HFFc6 (cell line): ENCODE results near the gene EGLN1. TPM values are rescaled to one million over a fixed set of nuclear protein-coding genes. Genes with fewer than 3 reads are reported as not detected.

Experiments
- DNase-seq: peaks from one replicate; pipeline ENCODE4 v3.0.0-alpha.2; 2018
- H3K27ac Mint-ChIP-seq: 2 replicates; pipeline ENCODE4 v1.8.0; 2020; ENCODE audit warnings: mild to moderate bottlenecking, mixed read lengths
- H3K27me3 Mint-ChIP-seq: 2 replicates; pipeline ENCODE4 v1.8.0; 2021; ENCODE audit warnings: mild to moderate bottlenecking, moderate library complexity, mixed read lengths; ENCODE audit not compliant: insufficient read depth
- H3K36me3 Mint-ChIP-seq: 2 replicates; pipeline ENCODE4 v1.8.0; 2021; ENCODE audit warnings: low read depth, mixed read lengths
- H3K4me1 Mint-ChIP-seq: 2 replicates; pipeline ENCODE4 v1.8.0; 2020; ENCODE audit warnings: low read depth, mixed read lengths
- H3K4me3 Mint-ChIP-seq: 2 replicates; pipeline ENCODE4 v1.8.0; 2020; ENCODE audit warnings: mild to moderate bottlenecking, moderate library complexity, mixed read lengths
- H3K9me3 Mint-ChIP-seq: 2 replicates; pipeline ENCODE4 v1.8.0; 2020; ENCODE audit warnings: mild to moderate bottlenecking, mixed read lengths
- total RNA-seq, 6 experiments: library from RNA; stranded (reverse); fragmentation: NEBNext Ultra II Directional; extraction: Animal tissue kit (Norgen Biotek cat#: 25700); gene quantifications; 2 replicates in 1 of 6; 3 replicates in 5 of 6; pipeline ENCODE4 v1.2.3, GENCODE V29; 2021
- TF ChIP-seq, protein P1 (sequence below): fragments of 200-600 bp; sonication (generic); IDR thresholded peaks from 2 replicates; pipeline ENCODE4 v1.5.0; 2021; ENCODE audit warnings: antibody characterized with exemption, mild to moderate bottlenecking

Gene EGLN1
- total RNA-seq, 6 experiments from 2014 or later, result 22.5 to 31.8 (median 26.0) TPM

DNA sequence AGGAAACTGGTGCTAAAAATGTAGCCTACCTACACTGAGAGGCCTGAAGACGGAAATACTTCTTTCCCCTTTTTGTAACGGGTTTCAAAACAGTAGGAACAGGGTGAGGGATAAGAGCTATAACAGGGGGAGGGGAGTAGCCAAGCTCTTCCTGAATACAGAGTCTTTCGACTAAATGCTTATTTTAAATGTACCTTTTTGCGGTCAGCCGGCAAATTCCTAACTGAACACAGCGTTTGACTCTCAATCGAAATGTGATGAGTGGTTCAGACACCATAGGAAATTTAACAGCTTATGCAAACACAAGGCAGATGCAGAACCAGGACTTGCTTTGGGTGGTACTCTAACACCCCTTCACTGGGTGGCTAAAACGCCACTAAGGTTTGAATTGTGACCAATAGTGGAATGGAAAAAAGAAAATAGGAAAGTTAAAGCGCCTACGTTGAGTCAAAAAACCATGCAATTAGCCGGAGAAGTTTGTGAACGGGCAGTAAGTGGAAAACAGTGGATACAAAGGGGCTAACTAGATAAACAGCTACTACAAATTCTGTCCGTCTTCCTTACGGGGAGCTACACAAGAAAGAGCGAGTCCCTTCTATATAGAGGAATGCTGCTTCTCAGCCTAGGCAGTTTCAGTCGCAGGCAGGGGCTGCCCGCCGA is 1.7 kb downstream of the EGLN1 start:
- no peaks in the 10 kb centered on the region; the same call in 1 of the 2 replicates for H3K36me3 Mint-ChIP-seq
- peak overlapping the region; percentile 64 for H3K27ac Mint-ChIP-seq
- TF ChIP-seq, protein P1, sequence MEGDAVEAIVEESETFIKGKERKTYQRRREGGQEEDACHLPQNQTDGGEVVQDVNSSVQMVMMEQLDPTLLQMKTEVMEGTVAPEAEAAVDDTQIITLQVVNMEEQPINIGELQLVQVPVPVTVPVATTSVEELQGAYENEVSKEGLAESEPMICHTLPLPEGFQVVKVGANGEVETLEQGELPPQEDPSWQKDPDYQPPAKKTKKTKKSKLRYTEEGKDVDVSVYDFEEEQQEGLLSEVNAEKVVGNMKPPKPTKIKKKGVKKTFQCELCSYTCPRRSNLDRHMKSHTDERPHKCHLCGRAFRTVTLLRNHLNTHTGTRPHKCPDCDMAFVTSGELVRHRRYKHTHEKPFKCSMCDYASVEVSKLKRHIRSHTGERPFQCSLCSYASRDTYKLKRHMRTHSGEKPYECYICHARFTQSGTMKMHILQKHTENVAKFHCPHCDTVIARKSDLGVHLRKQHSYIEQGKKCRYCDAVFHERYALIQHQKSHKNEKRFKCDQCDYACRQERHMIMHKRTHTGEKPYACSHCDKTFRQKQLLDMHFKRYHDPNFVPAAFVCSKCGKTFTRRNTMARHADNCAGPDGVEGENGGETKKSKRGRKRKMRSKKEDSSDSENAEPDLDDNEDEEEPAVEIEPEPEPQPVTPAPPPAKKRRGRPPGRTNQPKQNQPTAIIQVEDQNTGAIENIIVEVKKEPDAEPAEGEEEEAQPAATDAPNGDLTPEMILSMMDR, result no peak
- no peak for DNase-seq
- H3K4me1 Mint-ChIP-seq, result peaks cover 49% of the 10 kb centered on the region
- no peaks in the 10 kb centered on the region for H3K9me3 Mint-ChIP-seq
- no peaks in the 10 kb centered on the region for H3K27me3 Mint-ChIP-seq
- peak overlapping the region; percentile 93 for H3K4me3 Mint-ChIP-seq

DNA sequence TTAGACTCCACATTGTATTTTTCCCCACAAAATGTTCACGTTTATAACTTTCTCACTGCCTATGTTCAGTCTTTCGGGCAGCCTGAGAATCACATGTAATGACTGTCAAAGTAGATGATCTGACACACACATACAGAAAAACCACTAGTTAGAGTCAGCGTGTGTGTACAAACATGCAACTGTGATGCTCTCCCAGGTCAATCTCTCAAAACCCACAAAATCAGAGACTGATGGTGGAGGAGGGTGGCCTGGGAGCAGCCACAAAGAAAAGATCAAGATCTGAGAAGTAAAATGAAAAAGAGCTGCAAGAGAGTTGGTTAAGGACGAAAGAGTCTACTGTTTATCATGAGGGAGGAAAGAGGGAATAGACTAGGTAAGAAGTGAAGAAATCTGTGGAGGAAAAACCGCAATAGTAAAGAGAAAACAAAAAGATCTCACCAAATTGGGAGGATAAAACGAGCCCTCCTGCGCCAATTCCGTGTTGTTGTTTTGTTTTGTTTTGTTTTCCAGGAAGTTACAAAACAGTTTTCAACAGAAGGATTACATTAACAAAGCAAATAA is 2.3 kb downstream of the EGLN1 start:
- H3K4me1 Mint-ChIP-seq, result peaks cover 49% of the 10 kb centered on the region
- peak; percentile 4 for DNase-seq

DNA sequence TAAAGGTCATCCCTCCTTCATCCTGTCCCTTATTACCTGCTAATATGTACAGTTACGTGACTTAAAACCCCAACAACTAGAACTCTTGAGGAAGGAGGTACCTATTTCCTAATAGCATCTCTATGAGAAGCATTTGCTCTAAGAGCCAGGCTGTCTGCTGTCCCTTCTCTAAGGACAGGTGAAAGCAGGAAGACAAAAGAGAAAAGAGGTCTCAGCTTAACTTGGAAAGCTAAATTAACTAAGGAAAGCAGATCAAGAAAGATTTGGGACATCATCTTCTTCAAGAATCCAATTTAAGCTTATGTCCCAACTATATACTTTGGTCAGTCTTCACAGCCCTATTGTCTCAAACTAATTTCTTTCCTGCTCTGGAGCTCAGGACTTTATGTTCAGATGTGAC is 2.9 kb downstream of the EGLN1 start:
- H3K27me3 Mint-ChIP-seq, result no peaks in the 10 kb centered on the region; the same call in 1 of the 2 replicates
- DNase-seq, result no peak
- peaks cover 3% of the 10 kb centered on the region for H3K36me3 Mint-ChIP-seq
- TF ChIP-seq, protein P1, result no peak
- H3K4me3 Mint-ChIP-seq, result peak overlapping the region; percentile 93
- H3K27ac Mint-ChIP-seq, result no peak overlapping the region
- peaks cover 54% of the 10 kb centered on the region for H3K4me1 Mint-ChIP-seq
- no peaks in the 10 kb centered on the region for H3K9me3 Mint-ChIP-seq

More for the DNA sequence above, 2.3 kb downstream of the EGLN1 start:
- Mint-ChIP-seq H3K36me3 (no peaks in the 10 kb centered on the region; the same call in 1 of the 2 replicates), H3K27ac (peak overlapping the region; percentile 64), H3K27me3 (no peaks in the 10 kb centered on the region), H3K4me3 (peak overlapping the region; percentile 93), H3K9me3 (no peaks in the 10 kb centered on the region)
- TF ChIP-seq, protein P1, result no peak

DNA sequence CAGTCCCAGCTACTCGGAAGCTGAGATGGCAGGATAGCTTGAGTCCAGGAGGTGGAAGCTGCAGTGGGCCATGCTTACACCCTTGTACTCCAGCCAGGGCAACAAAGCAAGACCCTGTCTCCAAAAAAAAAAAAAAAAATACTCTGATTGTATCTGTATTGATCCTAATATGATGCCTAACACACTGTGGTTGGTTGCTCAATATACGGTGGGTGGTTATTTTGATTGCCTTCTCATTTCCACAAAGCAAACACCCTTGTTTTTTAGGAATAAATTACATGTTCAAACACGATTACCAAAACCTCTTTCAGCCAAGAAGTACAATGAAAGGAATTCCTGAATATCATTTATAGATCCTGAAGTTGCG is 3.4 kb downstream of the EGLN1 start:
- TF ChIP-seq, protein P1, result no peak
- Mint-ChIP-seq H3K36me3 (peaks cover 6% of the 10 kb centered on the region), H3K4me3 (peak overlapping the region; percentile 93), H3K9me3 (no peaks in the 10 kb centered on the region), H3K27ac (no peak overlapping the region), H3K4me1 (peaks cover 55% of the 10 kb centered on the region), H3K27me3 (no peaks in the 10 kb centered on the region; the same call in 1 of the 2 replicates)
- no peak for DNase-seq

DNA sequence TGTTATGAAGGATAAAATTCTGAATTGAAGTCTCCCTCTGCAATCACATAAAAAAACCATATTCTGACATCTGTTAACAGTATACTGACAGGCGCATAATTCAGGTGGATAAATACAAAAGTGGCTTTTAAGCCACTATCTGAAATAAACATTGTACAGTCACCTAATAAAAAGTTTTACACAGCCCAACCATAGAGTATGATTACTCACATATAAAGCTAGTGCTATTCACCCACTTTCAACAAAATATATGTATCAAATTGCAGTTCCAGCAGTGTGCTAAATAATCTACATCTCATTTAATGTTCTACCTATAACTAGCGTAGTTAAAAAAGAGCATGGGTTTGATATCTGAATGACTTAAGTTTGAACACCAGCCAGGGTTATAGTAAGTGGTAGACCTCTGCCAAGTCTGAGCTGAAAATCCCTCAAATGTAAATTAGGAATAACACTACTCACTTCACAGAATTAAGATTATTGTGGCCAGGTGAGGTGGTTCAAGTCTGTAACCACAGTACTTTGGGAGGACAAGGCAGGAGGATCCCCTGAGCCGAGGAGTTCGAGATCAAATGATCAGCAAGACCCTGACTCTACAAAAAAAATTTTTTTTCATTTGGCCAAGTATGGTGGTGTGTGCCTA is 3.9 kb downstream of the EGLN1 start:
- no peak for DNase-seq
- no peaks in the 10 kb centered on the region for H3K9me3 Mint-ChIP-seq
- H3K36me3 Mint-ChIP-seq, result peaks cover 10% of the 10 kb centered on the region
- H3K4me1 Mint-ChIP-seq, result peaks cover 55% of the 10 kb centered on the region
- peak overlapping the region; percentile 93 for H3K4me3 Mint-ChIP-seq
- no peak overlapping the region for H3K27ac Mint-ChIP-seq
- TF ChIP-seq, protein P1, result no peak
- H3K27me3 Mint-ChIP-seq, result no peaks in the 10 kb centered on the region; the same call in 1 of the 2 replicates
